GM15510 (cell line): Measurements from ENCODE around the gene GABBR2.

Source experiments
- POLR2A ChIP-seq: IDR thresholded peaks from 3 replicates; pipeline ENCODE4 v1.6.1; 2011; ENCODE audit warnings: borderline replicate concordance; ENCODE audit not compliant: insufficient read length; ENCODE audit errors: extremely low read depth

GABBR2 gene

GRCh38 chr9:98521141-98521540, 187.6 kb downstream of the GABBR2 start:
- no peak for TF ChIP-seq POLR2A

GRCh38 chr9:98520221-98520960, 188.3 kb downstream of the GABBR2 start:
- TF ChIP-seq POLR2A: no peak

- TF ChIP-seq POLR2A: no peak
Observed at GRCh38 chr9:98519641-98520040, 189.1 kb downstream of the GABBR2 start.

GRCh38 chr9:98518556-98518955, 190.2 kb downstream of the GABBR2 start:
- TF ChIP-seq POLR2A: no peak

- no peak for TF ChIP-seq POLR2A
Observed at GRCh38 chr9:98517761-98518160, 191.0 kb downstream of the GABBR2 start.

GRCh38 chr9:98516897-98517503, 191.7 kb downstream of the GABBR2 start:
- no peak for TF ChIP-seq POLR2A

- no peak for TF ChIP-seq POLR2A
Observed at GRCh38 chr9:98516205-98516896, 192.4 kb downstream of the GABBR2 start.

- no peak for TF ChIP-seq POLR2A
Observed at GRCh38 chr9:98515506-98516204, 193.1 kb downstream of the GABBR2 start.

- no peak for TF ChIP-seq POLR2A
Observed at GRCh38 chr9:98514841-98515240, 193.9 kb downstream of the GABBR2 start.

GRCh38 chr9:98506422-98507054, 202.2 kb downstream of the GABBR2 start:
- TF ChIP-seq POLR2A: no peak

GRCh38 chr9:98504298-98505282, 204.1 kb downstream of the GABBR2 start:
- no peak for TF ChIP-seq POLR2A

GRCh38 chr9:98503867-98504266, 204.9 kb downstream of the GABBR2 start:
- no peak for TF ChIP-seq POLR2A

- no peak for TF ChIP-seq POLR2A
Observed at GRCh38 chr9:98502976-98503325, 205.8 kb downstream of the GABBR2 start.

GRCh38 chr9:98502311-98502975, 206.3 kb downstream of the GABBR2 start:
- no peak for TF ChIP-seq POLR2A

- TF ChIP-seq POLR2A: no peak
Observed at GRCh38 chr9:98501819-98502218, 206.9 kb downstream of the GABBR2 start.
